Brain pericyte (primary cell): ENCODE results near the gene XK.

ENCODE experiments used
- DNase-seq: peaks from one replicate; pipeline ENCODE4 v3.0.0-alpha.2; 2012; ENCODE audit warnings: low read depth, low spot score

Gene XK

GRCh38 chrX:37679230-37679629, 6.4 kb upstream of the XK start:
- DNase-seq, result no peak

- no peak for DNase-seq
Observed at GRCh38 chrX:37679888-37680287, 5.7 kb upstream of the XK start.

- DNase-seq, result no peak
Observed at GRCh38 chrX:37684426-37684825, 1.2 kb upstream of the XK start.

- DNase-seq, result no peak
Observed at GRCh38 chrX:37684973-37685372, 618 bp upstream of the XK start.

- no peak for DNase-seq
Observed at GRCh38 chrX:37686369-37686995, 891 bp downstream of the XK start.

- no peak for DNase-seq
Observed at GRCh38 chrX:37686996-37687395, 1.4 kb downstream of the XK start.

- no peak for DNase-seq
Observed at GRCh38 chrX:37690119-37690518, 4.5 kb downstream of the XK start.

- DNase-seq, result no peak
Observed at GRCh38 chrX:37692918-37693317, 7.3 kb downstream of the XK start.

GRCh38 chrX:37697169-37697760, 11.7 kb downstream of the XK start:
- no peak for DNase-seq

GRCh38 chrX:37701588-37701987, 16.0 kb downstream of the XK start:
- no peak for DNase-seq

- no peak for DNase-seq
Observed at GRCh38 chrX:37711991-37712390, 26.4 kb downstream of the XK start.

- no peak for DNase-seq
Observed at GRCh38 chrX:37712458-37712857, 26.9 kb downstream of the XK start.

- no peak for DNase-seq
Observed at GRCh38 chrX:37714479-37714878, 28.9 kb downstream of the XK start.

- no peak for DNase-seq
Observed at GRCh38 chrX:37716602-37717001, 31.0 kb downstream of the XK start.

- no peak for DNase-seq
Observed at GRCh38 chrX:37717708-37718107, 32.1 kb downstream of the XK start.

GRCh38 chrX:37722595-37722994, 37.0 kb downstream of the XK start:
- DNase-seq, result no peak

GRCh38 chrX:37726346-37726745, 40.8 kb downstream of the XK start:
- DNase-seq, result no peak

GRCh38 chrX:37745354-37745753, 59.8 kb downstream of the XK start:
- peak; percentile 5 for DNase-seq

- no peak for DNase-seq
Observed at GRCh38 chrX:37745835-37746217, 60.2 kb downstream of the XK start.

- no peak for DNase-seq
Observed at GRCh38 chrX:37746218-37746941, 60.8 kb downstream of the XK start.

GRCh38 chrX:37746951-37747350, 61.4 kb downstream of the XK start:
- no peak for DNase-seq

GRCh38 chrX:37752281-37752680, 66.7 kb downstream of the XK start:
- DNase-seq, result no peak

GRCh38 chrX:37752936-37753335, 67.3 kb downstream of the XK start:
- DNase-seq, result no peak
